ENCODE data around the gene PCDHB9.
"Not testable (repeated sequence)": the region's sequence is repeated elsewhere in the genome, so short reads cannot be mapped to it uniquely, and the experiment has no call there.

DNA sequence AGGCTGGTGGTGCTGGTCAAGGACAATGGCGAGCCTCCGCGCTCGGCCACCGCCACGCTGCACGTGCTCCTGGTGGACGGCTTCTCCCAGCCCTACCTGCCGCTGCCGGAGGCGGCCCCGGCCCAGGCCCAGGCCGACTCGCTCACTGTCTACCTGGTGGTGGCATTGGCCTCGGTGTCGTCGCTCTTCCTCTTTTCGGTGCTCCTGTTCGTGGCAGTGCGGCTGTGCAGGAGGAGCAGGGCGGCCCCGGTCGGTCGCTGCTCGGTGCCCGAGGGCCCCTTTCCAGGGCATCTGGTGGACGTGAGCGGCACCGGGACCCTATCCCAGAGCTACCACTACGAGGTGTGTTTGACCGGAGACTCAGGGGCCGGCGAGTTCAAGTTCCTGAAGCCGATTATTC lies 49.6 kb upstream of the PCDHB9 start:
- TF ChIP-seq, protein P1, sequence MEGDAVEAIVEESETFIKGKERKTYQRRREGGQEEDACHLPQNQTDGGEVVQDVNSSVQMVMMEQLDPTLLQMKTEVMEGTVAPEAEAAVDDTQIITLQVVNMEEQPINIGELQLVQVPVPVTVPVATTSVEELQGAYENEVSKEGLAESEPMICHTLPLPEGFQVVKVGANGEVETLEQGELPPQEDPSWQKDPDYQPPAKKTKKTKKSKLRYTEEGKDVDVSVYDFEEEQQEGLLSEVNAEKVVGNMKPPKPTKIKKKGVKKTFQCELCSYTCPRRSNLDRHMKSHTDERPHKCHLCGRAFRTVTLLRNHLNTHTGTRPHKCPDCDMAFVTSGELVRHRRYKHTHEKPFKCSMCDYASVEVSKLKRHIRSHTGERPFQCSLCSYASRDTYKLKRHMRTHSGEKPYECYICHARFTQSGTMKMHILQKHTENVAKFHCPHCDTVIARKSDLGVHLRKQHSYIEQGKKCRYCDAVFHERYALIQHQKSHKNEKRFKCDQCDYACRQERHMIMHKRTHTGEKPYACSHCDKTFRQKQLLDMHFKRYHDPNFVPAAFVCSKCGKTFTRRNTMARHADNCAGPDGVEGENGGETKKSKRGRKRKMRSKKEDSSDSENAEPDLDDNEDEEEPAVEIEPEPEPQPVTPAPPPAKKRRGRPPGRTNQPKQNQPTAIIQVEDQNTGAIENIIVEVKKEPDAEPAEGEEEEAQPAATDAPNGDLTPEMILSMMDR (IDR thresholded peaks at IDR 0.05): not testable (repeated sequence)
- TF ChIP-seq POLR2A (IDR thresholded peaks at IDR 0.05): not testable (repeated sequence)

All from thyroid gland (tissue), 4 donors.